Renal cortex interstitium (tissue), 11 donors: ENCODE measurements around the gene NEU1. TPM values are rescaled to one million over a fixed set of nuclear protein-coding genes. Genes with fewer than 3 reads are reported as not detected.
"Not testable (repeated sequence)": the region's sequence is repeated elsewhere in the genome, so short reads cannot be mapped to it uniquely, and the experiment has no call there.

Source experiments
- DNase-seq, 11 donors: peaks; one replicate each; pipeline ENCODE4 v3.0.0-alpha.2; 2013; ENCODE audit warnings: low read depth in 9 of 11, low spot score in 4 of 11; ENCODE audit errors: extremely low read depth in 1 of 11
- polyA plus RNA-seq, 3 donors: library from polyadenylated mRNA; unstranded; fragments of 120-200 nt; gene quantifications; one replicate each; pipeline ENCODE4 v1.2.1, GENCODE V29; 2013; ENCODE audit not compliant: insufficient read length in 3 of 3

The NEU1 gene
- polyA plus RNA-seq, 3 donors, result 74.6 to 79.3 (median 78.1) TPM

DNA sequence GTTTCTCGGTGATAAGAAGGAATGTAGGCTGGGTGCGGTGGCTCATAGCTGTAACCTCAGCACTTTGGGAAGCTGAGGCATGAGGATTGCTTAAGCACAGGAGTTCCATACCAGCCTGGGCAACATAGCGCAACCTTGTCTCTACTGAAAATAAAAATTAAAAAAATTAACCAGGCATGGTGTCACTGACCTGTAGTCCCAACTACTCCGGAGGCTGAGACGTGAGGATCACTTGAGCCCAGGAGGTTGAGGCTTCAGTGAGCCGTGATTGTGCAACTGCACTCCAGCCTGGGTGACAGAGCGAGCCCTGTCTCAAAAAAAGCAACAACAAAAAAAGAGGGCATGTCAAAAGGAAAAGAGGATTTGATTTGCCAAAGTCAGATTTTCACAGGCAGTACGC is 3.9 kb downstream of the NEU1 start:
- DNase-seq, result no peak

DNA sequence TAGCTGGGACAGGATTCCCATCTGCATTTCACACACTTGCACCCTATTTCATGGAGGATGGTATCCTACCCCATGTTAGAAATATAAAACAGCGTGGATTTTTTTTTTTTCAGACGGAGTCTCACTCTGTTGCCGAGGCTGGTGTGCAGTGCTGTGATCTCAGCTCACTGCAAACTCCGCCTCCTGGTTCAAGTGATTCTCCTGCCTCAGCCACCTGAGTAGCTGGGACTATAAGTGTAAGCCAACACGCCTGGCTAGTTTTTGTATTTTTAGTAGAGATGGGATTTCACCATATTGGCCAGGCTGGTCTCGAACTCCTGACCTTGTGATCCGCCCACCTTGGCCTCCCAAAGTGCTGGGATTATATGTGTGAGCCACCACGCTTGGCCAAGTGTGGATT is 4.8 kb downstream of the NEU1 start:
- not testable (repeated sequence) for DNase-seq

DNA sequence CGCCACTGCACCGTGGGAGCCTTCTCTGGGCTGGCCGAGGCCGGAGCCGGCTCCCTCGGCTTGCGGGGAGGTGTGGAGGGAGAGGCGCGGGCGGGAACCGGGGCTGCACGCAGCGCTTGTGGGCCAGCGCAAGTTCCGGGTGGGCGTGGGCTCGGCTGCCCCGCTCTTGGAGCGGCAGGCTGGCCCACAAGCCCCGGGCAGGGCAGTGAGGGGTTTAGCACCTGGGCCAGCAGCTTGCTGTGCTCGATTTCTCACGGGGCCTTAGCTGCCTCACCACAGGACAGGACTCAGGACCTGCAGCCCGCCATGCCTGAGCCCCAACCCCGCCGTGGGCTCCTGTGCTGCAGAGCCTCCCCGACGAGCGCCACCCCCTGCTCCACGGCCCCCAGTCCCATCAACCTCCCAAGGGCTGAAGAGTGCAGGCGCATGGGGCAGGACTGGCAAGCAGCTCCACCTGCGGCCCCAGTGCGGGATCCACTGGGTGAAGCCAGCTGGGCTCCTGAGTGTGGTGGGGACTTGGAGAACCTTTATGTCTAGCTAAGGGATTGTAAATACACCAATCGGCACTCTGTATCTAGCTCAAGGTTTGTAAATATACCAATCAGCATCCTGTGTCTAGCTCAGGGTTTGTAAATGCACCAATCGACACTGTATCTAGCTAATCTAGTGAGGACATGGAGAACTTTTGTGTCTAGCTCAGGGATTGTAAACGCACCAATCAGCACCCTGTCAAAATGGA is 10.5 kb downstream of the NEU1 start:
- DNase-seq, result not testable (repeated sequence)

DNA sequence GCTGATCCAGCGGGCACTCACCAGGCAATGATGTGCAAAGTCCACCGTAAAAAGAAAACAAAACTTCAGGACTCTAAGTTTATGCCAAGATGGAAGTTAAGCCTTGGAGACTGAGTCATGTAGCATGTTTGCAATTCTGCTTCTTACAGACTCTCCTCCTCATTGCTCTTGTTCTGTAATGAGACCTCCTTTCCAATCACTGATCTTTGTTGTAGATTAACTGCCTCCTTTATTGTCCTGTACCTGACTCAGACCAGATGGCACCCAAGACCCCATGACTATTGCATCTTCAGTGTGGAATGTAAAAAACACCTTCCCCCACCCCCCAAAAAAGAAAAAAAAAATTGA is 11.2 kb downstream of the NEU1 start:
- DNase-seq, result no peak

DNA sequence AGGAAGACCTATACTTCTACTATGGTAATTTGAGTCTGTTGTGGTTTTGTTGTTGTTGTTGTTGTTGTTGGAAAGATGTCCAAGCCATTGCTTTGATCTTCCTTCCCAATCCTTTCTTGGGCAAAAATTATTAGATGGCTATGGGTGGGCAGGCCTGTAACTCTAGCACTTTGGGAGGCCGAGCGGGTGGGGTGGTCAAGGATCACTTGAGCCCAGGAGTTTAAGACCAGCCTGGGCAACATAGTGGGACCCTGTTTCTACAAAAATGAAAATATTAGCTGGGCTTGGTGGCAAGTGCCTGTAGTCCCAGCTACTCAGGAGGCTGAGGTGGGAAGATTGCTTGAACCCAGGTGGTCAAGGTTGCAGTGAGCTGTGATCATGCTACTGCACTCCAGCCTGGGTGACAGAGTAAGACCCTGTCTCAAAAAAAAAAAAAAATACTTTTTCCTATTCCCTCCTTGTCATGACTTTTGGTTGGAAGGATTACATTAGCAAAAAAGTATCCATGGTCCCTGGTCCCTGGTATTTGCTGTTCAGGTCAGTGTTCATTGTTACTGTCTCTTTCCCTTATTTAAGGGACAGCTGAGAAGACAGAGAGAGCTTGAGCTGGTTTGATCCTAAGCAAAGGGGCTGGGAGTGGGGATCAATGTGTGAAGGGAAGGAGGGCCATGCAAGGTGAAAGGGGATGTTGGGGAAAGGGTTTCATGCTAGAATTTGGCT is 11.7 kb downstream of the NEU1 start:
- DNase-seq, result no peak

DNA sequence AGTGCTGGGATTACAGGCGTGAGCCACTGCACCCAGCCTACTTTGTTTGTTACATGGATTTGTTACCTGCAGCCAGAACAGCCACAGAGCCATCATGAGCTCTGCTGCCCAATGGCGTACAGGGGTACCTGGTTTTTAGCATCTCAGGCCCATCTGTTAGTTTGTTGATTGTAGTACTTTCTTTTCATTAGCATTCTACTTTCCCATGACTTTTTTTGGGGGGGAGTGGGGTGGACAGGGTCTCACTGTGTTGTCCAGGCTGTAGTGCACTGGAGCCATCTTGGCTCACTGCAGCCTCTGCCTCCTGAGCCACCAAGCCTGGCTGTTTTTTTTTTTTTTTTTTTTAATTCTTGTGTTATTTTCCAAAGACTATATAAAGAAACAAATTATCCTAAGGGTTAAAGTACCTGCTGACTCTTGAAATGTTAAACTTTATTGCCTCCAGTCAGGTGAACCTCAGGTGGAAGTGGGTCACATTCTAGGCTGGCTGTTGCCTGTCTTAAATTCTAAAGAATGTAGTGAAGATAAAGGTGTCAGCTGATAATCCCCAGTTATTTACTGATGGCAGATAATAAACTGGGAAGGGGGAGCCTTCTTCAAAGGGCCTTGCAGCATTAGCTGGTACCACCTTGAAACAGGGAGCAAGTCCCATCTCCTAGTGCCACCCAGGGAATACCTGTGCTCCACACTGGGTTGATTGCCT is 15.2 kb downstream of the NEU1 start:
- no peak for DNase-seq

DNA sequence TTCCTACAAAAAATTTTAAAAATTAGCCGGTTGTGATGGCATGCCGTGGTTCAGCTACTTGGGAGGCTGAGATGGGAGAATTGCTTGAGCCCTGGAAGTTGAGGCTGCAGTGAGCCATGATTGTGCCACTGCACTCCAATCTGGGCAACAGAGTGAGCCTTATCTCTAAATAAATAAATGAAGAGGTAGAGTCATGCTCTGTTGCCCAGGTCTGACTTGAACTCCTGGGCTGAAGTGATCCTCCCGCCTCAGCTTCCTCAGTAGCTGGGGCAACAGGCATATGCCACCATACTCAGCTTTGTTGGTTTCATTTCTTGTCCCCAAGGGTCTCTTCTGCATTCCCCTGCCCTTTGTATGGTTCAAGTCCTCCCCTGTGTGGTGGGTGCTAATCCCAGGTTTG is 18.1 kb downstream of the NEU1 start:
- DNase-seq, result no peak

DNA sequence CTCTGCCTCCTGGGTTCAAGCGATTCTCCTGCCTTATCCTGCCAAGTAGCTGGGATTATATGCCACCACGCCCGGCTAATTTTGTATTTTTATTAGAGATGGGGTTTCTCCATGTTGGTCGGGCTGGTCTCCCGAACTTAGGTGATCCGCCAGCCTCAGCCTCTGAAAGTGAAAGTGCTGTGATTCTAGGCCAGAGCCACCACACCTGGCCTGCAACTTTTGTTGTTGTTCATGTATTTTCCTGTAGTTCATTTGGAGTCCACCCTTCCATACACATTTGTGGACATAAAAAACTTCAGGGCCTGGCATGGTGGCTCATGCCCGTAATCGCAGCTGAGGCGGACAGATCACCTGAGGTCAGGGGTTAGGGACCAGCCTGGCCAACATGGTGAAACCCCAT is 20.6 kb downstream of the NEU1 start:
- DNase-seq, result no peak

DNA sequence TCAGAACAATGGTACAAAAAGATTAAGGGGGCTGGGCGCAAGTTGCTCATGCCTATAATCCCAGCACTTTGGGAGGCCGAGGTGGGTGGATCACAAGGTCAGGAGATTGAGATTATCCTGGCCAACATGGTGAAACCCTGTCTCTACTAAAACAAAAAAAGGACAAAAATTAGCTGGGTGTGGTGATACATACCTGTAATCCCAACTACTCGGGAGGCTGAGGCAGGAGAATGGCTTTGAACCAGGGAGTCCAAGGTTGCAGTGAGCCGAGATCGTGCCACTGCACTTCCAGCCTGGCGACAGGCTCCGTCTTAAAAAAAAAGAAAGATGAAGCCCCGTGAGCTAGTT is 22.9 kb downstream of the NEU1 start:
- not testable (repeated sequence) for DNase-seq

DNA sequence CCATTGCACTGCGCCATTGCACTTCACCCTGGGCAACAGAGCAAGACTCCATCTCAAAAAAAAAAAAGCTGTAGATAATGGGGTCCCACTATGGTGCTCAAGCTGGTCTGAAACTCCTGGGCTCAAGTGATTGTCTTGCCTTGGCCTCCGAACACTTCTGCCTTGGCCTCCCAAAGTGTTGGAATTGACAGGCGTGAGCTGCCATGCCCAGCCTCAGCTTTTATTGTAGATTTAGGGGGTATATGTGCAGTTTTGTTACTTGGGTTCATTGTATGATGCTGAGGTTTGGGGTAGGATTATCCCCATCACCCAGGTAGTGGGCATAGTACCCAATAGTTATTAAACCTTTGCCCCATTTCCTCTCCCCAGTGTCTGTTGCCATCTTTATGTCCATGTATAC is 23.7 kb downstream of the NEU1 start:
- no peak for DNase-seq

DNA sequence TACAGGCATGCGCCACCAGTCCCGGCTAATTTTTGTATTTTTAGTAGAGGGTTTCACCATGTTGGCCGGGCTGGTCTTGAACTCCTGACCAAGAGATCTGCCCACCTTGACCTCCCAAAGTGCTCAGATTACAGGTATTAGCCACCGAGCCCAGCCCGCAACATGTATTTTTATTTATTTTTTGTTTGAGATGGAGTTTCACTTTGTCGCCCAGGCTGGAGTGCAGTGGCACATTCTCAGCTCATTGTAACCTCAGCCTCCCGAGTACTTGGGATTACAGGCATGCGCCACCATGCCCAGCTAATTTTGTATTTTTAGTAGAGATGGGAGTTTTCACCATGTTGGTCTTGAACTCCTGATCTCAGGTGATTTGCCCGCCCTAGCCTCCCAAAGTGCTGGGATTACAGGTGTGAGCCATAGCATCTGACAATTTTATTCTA is 24.5 kb downstream of the NEU1 start:
- DNase-seq, result not testable (repeated sequence)

DNA sequence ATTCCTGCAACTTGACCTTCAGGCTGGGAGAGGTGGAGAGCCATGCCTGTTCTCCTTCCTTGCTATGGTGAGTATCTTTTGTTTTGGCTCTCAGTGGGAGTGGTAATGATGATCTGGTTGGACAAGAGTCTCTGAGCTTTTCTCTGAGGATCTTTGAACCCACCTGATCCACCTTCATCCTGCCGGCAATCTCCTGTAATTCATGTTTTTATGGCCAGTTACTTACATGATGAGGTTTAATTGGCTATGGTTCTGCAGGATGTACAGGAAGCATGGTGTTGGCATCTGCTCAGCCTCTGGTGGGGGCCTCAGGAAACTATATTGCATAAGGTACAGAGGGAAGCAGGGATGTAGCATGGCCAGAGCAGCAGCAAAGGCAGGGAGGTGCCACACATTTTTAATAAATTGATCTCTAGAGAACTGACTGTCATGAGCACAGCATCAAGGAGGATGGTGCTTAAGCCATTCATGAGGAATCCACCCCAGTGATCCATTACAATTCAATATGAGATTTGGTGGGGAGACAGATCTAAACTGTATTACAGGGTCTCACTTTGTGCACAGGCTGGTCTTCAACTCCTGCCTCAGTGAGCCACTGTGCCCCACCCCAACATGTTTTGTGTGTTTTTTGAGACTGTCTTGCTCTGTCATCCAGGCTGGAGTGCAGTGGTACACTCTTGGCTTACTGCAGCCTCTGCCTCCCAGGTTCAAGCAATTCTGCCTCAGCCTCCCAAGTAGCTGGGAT is 25.1 kb downstream of the NEU1 start:
- DNase-seq, result no peak

DNA sequence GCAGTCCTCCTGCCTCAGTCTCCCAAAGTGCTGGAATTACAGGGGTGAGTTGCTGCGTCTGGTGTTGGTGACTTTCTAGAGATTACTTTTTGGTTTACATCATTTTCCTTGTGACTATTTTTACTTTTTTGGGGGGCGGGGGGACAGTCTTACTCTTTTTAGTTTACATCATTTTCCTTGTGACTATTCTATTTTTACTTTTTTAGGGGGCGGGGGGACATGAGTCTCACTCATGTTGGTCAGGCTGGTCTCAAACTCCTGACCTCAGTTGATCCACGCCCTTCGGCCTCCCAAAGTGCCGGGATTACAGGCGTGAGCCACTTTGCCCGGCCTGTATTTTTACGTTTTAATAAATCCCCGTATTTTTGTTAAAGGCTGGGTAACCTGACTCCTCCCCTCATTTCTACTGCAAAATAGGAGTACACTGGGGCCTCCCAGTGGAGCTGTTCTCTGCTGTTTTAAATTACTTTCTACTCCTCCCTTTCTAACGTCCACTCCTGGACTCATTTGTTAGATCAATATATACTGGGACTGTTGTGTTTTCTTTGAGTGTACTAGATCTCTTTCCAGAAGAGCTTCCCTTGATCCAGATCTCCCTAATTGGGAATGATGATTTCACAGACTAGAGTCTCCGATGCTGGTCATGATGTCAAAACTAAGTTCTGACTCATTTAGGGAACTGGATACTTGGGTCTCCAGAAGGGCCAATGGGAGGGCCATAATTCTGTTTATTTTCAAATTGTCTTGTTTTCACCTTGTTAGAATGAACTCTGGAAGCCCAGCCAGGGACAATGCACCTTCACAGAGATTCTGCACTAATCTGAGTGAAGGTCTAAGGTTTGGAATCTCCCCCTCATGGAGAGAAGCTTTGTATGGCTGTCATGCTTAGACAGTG is 25.9 kb downstream of the NEU1 start:
- DNase-seq, result no peak

DNA sequence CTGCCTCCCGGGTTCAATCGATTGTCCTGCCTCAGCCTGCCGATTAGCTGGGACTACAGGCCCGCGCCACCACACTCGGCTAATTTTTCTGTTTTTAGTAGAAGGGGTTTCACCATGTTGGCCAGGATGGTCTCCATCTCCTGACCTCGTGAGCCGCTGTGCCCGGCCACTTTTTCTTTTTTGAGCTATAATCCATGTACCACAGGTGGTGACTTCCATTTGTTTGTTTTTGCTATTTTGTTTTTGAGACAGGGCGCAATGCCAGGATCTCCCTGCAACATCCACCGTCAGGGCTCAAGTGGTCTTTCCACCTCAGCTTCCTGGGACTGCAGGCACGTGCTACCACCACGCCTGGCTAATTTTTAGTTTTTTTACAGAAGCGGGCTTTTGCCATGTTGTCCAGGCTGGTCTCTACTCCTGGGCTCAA is 26.6 kb downstream of the NEU1 start:
- DNase-seq, result no peak

DNA sequence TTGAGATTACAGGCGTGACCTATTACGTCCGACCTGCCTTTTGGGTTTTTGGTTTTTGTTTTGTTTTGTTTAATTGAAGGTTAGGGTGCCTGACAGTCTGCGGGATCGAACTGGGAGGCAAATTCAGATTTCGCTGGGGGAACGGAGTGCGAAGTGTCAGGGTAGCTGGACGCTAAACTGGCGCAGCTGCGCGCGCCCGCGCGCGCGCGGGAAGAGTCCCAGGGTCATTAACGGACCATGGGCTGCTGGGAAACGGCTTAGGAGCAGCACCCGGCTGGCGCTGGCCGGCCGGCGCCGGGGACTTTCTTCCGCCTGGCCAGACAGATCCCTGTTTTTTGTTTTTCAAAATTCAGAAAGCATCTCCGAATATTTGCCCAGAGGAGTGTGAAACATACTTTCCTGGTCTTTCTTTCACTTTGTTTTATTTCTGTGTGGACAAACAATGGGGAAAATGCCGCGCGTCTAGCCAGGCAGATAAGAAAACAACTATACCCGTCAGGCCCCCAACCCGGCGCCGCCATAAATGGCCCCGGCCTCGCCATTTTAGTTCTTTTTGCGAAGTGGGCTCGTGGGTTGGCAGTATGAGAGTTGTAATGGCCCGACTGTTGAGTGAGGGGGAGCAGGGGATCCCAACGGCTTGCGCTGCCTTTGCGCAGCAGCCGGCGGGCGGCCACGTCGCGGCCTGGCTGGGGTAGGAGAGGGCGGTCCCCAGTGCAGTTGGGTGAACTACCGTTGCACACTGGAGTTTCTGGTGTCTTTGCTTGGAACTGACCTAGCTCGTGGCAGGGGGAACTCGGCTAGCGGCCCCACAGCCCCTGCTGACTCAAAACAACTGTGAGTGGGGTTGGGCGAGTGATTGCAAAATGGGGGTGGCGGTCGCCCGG is 28.0 kb downstream of the NEU1 start:
- DNase-seq, result peak in 9 of 11 donors; percentile 82 to 92 (median 87)

DNA sequence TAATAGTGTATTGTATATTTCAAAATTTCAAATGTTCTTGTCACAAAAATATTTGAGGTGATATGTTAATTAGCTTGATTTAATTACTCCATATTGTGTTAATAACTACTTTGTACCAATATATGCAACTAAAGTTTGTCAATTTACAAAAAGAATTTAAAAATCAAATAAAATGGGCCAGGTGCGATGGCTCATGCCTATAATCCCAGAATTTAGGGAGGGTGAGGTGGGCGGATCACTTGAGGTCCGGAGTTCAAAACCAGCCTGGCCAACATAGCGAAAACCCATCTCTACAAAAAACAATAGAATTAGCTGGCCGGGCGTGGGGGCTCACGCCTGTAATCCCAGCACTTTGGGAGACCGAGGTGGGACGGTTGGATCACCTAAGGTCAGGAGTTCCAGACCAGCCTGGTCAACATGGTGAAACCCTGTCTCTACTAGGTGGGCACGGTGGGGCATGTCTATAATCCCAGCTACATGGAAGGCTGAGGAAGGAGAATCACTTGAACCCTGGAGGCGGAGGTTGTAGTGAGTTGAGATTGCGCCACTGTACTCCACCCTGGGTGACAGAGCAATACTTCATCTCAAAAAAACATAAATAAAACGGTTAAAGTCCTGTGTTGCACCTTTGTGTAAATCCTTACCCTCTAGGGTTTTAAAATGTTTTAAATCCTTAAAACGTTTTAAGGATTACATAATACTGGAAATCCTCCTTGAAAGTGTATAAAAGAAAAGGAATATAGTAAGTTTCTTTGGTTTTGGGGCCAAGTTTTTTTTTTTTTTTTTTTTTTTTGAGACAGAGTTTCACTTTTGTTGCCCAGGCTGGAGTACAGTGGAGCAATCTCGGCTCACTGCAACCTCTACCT is 31.0 kb downstream of the NEU1 start:
- DNase-seq, result no peak

DNA sequence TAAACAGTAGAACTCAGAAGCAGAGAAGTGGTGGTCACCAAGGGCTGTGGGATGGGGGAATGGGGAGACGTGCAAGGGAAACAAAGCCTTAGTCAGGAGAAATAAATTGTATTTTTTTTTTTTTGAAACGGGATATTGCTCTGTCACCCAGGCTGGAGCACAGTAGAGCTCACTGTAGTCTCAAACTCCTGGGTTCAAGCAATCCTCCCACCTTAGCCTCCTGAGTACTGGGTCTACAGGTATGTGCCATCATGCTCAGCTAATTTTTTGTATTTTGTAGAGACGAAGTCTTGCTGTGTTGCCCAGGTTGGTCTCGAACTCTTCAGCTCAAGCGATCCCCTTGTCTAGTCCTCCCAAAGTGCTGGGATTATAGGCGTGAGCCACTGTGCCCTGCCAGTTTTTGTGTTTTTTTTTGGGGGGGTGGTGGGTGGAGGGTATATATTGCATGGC is 31.7 kb downstream of the NEU1 start:
- no peak for DNase-seq
